Left lobe of liver (tissue), 2 donors: ENCODE results near the gene PTPRN. TPM values are rescaled to one million over a fixed set of nuclear protein-coding genes. Genes with fewer than 3 reads are reported as not detected.
"Not testable (repeated sequence)": the region's sequence is repeated elsewhere in the genome, so short reads cannot be mapped to it uniquely, and the experiment has no call there.

Source experiments
- ATAC-seq: fragments of 200-7000 bp; cut with Tn5 transposase; one replicate; pipeline ENCODE4 v1.9.1; 2020; ENCODE audit warnings: mild to moderate bottlenecking, moderate library complexity
- DNase-seq: peaks from one replicate; pipeline ENCODE4 v3.0.0-alpha.2; 2020; ENCODE audit warnings: low spot score
- total RNA-seq: library from RNA; stranded (reverse); gene quantifications from one replicate; pipeline ENCODE4 v1.2.1, GENCODE V29; 2021
- donor health status: DM: no; HTN: no; CAD: no; lungs with moderate emphysema.
- donor health status: DM: no; HTN: yes; CAD: no.

PTPRN gene
- total RNA-seq, 1 donor from 2014 or later: not detected

DNA sequence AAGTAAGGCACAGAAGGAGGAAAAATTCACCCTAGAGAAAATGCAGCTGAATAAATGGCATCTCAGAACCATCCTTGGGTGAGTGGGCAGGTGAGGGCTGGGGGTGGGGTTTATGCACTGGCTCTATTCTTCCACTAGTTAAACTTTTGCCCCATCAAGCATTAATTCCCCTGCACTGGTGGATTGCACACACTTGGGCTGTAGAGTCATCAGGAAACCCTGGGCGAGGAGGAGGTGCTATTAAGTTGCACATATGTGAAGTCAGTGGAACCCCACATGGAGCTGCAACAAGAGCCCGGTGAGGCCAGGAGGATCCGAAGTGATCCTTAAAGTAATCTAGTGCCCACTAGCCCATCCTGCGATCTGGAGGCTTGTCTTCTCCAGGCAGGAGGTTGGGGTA, 36.8 kb downstream of the PTPRN start:
- ATAC-seq (no peak), DNase-seq (no peak)

DNA sequence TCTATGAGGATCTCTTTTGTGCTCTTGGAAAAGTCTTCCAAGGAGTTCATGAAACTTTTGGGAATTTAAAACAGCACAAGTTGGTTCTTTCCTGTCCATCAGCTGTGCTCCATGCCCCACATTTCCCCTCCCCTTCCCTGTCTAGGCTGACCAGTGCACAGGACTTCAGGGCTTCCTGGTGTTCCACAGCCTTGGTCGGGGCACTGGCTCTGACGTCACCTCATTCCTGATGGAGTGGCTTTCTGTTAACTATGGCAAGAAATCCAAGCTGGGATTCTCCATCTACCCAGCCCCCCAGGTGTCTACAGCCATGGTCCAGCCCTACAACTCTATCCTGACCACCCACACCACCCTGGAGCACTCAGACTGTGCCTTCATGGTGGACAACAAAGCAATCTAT, 38.2 kb downstream of the PTPRN start:
- ATAC-seq: no peak
- no peak for DNase-seq

- peak; percentile 69 for ATAC-seq
- peak; percentile 65 for DNase-seq
Measured at GRCh38 chr2:219270055-219270372, 39.2 kb downstream of the PTPRN start.

DNA sequence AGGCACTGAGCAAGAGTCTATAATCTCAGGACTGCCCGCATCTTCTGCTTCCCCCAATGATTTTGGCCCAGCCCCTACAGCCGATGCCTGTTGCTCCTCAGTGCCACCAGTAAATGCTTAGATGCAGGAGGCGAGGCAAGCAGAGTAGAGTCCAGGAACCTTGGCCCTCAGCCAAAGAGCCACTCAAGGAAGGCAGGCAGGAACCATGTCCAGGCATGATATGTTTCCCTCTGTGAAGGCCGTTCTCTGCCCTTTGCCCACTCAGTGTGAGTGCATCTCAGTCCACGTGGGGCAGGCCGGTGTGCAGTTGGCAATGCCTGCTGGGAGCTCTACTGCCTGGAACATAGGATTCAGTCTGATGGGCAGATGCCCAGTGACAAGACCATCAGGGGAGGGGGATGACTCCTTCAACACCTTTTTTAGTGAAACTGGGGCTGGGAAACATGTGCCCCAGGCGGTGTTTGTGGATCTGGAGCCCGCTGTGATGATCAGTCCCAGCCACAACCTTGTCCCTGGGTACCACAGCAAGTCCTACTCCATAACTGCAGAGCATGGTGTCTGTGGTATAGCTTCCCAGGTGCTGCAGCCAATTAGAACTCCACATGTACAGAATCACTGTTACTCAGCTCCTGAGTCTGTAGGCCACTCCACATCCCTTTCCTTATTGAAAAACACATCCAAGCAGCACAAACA, 39.7 kb downstream of the PTPRN start:
- ATAC-seq (peak; percentile 94), DNase-seq (peak; percentile 89)

- DNase-seq (no peak), ATAC-seq (no peak)
Measured at GRCh38 chr2:219268294-219268693, 40.9 kb downstream of the PTPRN start.

- DNase-seq (no peak), ATAC-seq (no peak)
Measured at GRCh38 chr2:219266886-219267285, 42.3 kb downstream of the PTPRN start.

DNA sequence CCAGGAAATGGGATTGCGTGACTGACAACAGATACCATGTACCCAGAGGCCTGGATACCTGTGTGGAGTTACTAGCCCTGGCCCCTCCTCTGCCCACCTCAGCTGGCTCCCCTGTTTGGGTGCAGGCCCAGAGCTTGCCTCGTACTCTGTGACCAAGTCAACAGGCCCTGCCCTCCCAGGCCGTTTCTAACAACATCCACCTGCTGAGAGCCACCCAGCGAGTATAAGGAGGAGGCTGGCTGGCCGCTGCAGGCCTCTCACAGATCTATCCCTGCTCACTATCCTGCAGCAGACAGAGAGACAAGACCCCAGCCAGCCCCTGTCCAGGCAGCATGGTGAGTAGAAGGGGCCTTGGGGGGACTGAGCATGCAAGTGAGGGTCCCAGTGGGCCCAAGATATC, 43.0 kb downstream of the PTPRN start:
- ATAC-seq: no peak
- DNase-seq: no peak

DNA sequence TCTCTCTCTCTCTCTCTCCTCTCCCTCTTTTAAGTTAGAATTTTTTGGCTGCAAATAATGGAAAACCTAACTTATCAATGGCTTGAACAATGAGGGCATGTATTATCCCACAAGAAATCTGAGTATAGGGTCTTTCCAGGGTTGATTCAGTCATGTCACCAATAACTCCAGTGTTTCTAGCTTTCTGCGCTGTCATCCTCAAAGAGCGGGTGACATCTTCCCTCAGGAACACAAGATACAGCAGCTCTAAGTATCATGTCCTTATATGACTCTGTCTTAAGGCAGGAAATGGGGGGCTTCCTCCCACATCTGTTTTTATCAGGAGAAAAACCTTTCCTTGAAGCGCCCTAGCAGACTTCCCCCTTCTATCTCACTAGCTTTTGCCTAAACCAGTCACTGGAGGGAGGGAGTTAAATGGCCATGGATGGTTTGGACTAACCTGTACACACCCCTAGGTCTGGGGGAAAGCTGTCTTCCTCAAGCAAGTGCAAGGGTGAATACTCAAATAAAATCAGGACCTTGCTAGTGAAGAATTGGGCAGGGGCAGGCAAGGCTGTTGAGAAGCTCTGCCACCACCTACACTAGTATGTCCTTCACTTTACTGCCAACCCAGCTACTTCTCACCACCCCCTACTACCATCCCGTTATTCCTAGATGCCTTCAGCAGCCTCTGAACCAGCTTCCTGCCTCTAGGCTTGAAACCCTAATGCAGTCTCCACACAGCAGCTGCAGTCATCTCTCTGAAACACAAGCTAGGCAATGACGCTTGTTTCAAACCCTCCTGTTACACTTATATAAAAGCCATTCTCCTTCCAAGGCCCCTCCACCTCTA, 48.0 kb downstream of the PTPRN start:
- no peak for ATAC-seq

DNA sequence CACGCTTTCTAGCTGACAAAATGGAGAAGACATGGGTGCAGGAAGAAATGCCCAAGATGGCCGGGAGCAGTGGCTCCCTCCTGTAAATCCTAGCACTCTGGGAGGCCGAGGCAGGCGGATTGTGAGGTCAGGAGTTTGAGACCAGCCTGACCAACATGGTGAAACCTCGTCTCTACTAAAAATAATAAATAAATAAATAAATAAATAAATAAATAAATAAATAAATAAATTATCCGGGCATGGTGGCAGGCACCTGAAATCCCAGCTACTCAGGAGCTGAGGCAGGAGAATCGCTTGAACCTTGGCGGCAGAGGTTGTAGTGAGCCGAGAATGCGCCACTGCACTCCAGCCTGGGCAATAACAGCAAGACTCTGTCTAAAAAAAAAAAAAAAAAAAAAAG, 50.3 kb downstream of the PTPRN start:
- DNase-seq, ATAC-seq: not testable (repeated sequence)

More for the DNA sequence above, 48.0 kb downstream of the PTPRN start:
- no peak for DNase-seq

DNA sequence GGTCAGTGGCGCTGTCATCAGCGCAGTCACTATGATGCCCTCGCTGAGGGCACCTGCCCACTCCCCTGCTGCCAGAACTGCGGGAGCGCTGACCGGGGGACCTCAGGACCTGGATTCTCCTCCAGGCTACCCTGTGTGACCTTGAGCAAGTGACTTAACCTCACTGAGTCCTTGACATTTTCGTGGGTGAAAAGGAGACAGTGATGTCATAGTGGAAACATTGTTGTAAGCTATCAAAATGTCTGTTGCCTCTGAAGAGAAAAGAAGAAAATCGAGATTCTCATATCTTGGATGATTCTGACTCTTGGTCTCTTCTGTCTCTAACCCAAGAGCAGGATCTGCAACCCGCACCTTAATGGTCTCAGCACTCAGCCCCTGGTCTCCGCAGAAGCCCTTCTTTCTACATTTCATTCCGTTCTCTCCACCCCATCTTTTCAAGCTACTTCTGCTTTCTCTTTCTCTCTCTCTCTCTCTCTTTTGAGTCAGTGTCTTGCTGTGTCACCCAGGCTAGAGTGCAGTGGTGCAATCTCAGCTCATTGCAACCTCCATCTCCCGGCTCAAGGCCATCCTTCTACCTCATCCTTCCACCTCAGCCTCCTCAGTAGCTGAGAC, 54.5 kb downstream of the PTPRN start:
- ATAC-seq (peak; percentile 14), DNase-seq (no peak)

GRCh38 chr2:219253753-219254589, 55.2 kb downstream of the PTPRN start, which contains the start of gene TUBA4A:
TUBA4A (minus strand) TSS chr2:219253918; CDS start chr2:219253858, 60 bp downstream.
- ATAC-seq: peak; percentile 86

GRCh38 chr2:219252900-219253752, 56.1 kb downstream of the PTPRN start, which contains the start of gene TUBA4B:
TUBA4B (plus strand) TSS chr2:219253243; CDS start chr2:219253408, 165 bp downstream.
- ATAC-seq (peak; percentile 7), DNase-seq (no peak)

More at GRCh38 chr2:219253753-219254589, 55.2 kb downstream of the PTPRN start, which contains the start of gene TUBA4A:
- DNase-seq: peak; percentile 91

DNA sequence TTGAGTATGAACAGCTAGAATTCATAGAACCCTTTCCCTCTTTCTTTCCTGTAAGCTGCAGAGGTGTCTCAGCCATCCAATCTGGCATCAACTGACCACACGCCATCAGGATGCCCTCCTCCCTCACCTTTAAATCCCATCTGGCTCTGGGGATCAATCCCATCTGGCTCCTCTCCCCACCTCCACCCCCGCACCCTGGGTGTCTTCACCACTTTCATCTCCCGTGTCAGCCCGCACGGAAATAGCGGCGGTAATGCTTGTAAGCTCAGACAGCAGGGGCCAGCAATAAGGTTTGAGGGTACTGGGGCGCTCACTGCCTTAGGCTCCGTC, 56.7 kb downstream of the PTPRN start:
- no peak for ATAC-seq
- DNase-seq: no peak

DNA sequence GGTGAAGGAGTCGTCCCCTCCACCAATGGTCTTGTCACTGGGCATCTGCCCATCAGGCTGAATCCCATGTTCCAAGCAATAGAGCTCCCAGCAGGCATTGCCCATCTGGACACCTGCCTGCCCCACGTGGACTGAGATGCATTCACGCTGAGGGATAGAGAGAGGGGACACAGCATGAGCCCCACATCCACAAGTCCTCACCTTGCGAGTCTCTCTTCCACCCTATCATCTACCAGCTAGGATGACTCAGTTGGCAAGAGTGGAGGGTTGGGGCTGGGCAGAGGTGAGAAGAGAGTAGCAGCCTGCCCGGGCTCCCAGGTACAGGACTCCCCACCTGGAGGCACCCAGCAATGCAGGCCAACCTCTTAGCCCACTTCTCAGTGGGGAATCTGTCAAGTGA, 57.1 kb downstream of the PTPRN start:
- ATAC-seq (no peak), DNase-seq (no peak)

GRCh38 chr2:219251656-219252055, 57.5 kb downstream of the PTPRN start:
- ATAC-seq (no peak), DNase-seq (no peak)

- no peak for DNase-seq
- no peak for ATAC-seq
Measured at GRCh38 chr2:219250049-219250781, 59.0 kb downstream of the PTPRN start.

GRCh38 chr2:219249203-219249980, 59.8 kb downstream of the PTPRN start:
- ATAC-seq (peak; percentile 71), DNase-seq (peak; percentile 91)

GRCh38 chr2:219248845-219249202, 60.4 kb downstream of the PTPRN start:
- ATAC-seq (no peak), DNase-seq (no peak)
